Measurements from ENCODE around the gene CD3D.

Gene CD3D

GRCh38 chr11:118295815-118296454 lies 46.6 kb downstream of the CD3D start:
- no peak for DNase-seq

DNA sequence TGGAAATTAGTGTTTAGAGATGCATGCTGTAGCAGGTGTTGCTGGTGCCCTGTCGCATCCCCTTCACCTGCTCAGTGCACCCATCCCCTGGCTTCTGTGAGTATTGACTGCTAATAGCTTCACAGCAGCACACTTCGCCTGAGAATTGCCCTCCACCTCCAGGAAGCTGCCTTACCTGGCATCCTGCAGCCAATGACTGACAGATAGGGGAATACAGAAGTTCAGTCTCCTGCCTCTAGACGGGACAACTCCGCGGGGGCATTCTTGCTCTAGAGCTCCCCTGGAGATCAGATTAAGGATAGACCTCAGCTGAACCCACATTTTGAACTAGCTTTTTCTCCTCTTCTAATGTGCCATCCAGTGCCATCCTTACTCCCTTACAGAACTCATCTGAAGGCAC lies 47.3 kb downstream of the CD3D start:
- DNase-seq = no peak

GRCh38 chr11:118294053-118294452 lies 48.5 kb downstream of the CD3D start:
- no peak for DNase-seq

GRCh38 chr11:118291477-118292135 lies 50.9 kb downstream of the CD3D start:
- DNase-seq = no peak

DNA sequence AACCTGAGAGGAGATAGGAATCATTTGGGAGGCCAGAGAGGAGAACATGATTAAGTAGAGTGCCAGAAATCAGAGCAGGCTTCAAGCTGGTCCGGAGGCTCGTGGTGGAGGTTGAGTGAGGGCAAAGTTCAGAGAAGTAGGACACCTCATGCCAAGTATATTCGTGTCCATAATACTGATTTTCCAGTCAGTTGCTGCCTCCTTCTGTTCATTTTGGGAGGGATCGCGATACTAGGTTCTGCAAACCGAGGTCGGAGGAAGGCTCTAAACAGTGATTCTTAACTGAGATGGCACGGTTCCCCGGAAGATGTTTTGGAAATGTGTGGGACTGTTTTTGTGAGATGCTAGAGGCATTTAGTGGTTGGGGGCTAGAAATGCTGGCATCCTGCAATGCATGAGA lies 51.6 kb downstream of the CD3D start:
- DNase-seq = no peak

DNA sequence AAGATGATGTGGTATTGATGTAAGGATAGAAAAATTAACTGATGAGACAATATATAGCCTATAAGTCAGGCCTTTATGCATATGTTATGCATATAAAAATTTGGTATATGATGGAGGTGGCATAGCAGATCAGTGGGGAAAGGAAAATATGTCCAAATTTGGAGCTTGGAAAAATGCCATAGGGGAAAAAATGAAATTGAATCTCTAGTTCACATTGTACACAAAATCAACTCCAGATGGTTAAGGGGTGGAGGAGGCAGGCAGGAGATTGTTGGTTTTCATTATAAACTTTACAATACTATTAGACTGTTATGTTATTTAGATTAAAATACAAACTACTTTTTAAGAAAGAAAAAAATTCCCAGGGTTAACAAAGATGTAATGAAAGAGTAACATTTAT lies 53.1 kb downstream of the CD3D start:
- no peak for DNase-seq
